CD4-positive, alpha-beta T cell (primary cell): Measurements from ENCODE around the gene IPCEF1. TPM values are rescaled to one million over a fixed set of nuclear protein-coding genes. Genes with fewer than 3 reads are reported as not detected.
"Not testable (repeated sequence)": the region's sequence is repeated elsewhere in the genome, so short reads cannot be mapped to it uniquely, and the experiment has no call there.

ENCODE experiments used
- ATAC-seq: fragments of 200-7000 bp; cut with Tn5 transposase; one replicate; pipeline ENCODE4 v1.10.0; 2022; ENCODE audit warnings: mild to moderate bottlenecking; ENCODE audit not compliant: poor library complexity
- CTCF ChIA-PET: fragments of 350-600 bp; sonication (Branson Sonifier 250); formaldehyde crosslinking; loops from one replicate; lab custom pipeline; 2021; ENCODE audit warnings: antibody characterized with exemption, inconsistent platforms; lab: Charles Lee
- POLR2A ChIA-PET: fragments of 350-600 bp; sonication (Branson Sonifier 250); formaldehyde crosslinking; loops from one replicate; lab custom pipeline; 2021; ENCODE audit warnings: antibody characterized with exemption, inconsistent platforms; lab: Charles Lee
- DNase-seq, 14 experiments: peaks; one replicate each; pipeline ENCODE4 v3.0.0-alpha.2; 2013 to 2020; ENCODE audit warnings: mixed read lengths in 2 of 14
- H3K27ac ChIP-seq, 2 donors: one replicate each; pipeline versions ENCODE4 v1.5.1 to v1.7.0; 2013; ENCODE audit warnings: low read length in 2 of 2, low read depth in 1 of 2, mild to moderate bottlenecking in 1 of 2
- H3K27me3 ChIP-seq, 2 experiments: 1 replicate in 1 of 2; 2 replicates in 1 of 2; pipeline versions ENCODE4 v1.6.1 to v1.7.0; 2013; ENCODE audit warnings: low read length in 2 of 2, control low read depth in 1 of 2, mild to moderate bottlenecking in 1 of 2, moderate library complexity in 1 of 2; ENCODE audit not compliant: insufficient read depth in 2 of 2, control insufficient read depth in 1 of 2
- H3K36me3 ChIP-seq: one replicate; pipeline ENCODE4 v1.6.1; 2013; ENCODE audit warnings: low read length, control low read depth; ENCODE audit not compliant: insufficient read depth
- H3K4me1 ChIP-seq: one replicate; pipeline ENCODE4 v1.6.1; 2013; ENCODE audit warnings: low read length, control low read depth; ENCODE audit not compliant: insufficient read depth
- H3K4me3 ChIP-seq: one replicate; pipeline ENCODE4 v1.5.1; 2013; ENCODE audit warnings: mild to moderate bottlenecking, low read length, moderate library complexity
- H3K9me3 ChIP-seq, 2 experiments: 1 replicate in 1 of 2; 2 replicates in 1 of 2; pipeline versions ENCODE4 v1.6.1 to v1.7.0; 2013; ENCODE audit warnings: low read length in 2 of 2, mild to moderate bottlenecking in 2 of 2, control low read depth in 1 of 2, moderate library complexity in 1 of 2; ENCODE audit not compliant: control insufficient read depth in 1 of 2, insufficient read depth in 1 of 2
- H3K27ac Mint-ChIP-seq: one replicate; pipeline ENCODE4 v1.8.0; 2020; ENCODE audit warnings: mixed read lengths
- H3K27me3 Mint-ChIP-seq: one replicate; pipeline ENCODE4 v1.8.0; 2021; ENCODE audit warnings: mixed read lengths
- H3K36me3 Mint-ChIP-seq: one replicate; pipeline ENCODE4 v1.8.0; 2021; ENCODE audit warnings: low read depth, mixed read lengths
- H3K4me1 Mint-ChIP-seq: one replicate; pipeline ENCODE4 v1.8.0; 2021; ENCODE audit warnings: low read depth, mixed read lengths
- H3K4me3 Mint-ChIP-seq: one replicate; pipeline ENCODE4 v1.8.0; 2020; ENCODE audit warnings: mild to moderate bottlenecking, mixed read lengths
- H3K9me3 Mint-ChIP-seq: one replicate; pipeline ENCODE4 v1.8.0; 2020; ENCODE audit warnings: mixed read lengths
- intact Hi-C, 2 experiments: fragments of 100-400 bp; cut with DNase I in 1 of 2; cut with micrococcal nuclease in 1 of 2; formaldehyde crosslinking; loops; one replicate each; pipeline versions ENCODE4 v1.15.1 to v1.9.0; 2023 to 2025; cut with DNase I, micrococcal nuclease
- total RNA-seq, 174 experiments: library from RNA in 2 of 174; stranded (reverse) in 2 of 174; gene quantifications; one replicate each; pipeline ENCODE4 v1.2.3 and lab custom pipeline; 2021 to 2026
- TF ChIP-seq, protein P1 (sequence below): fragments of 200-600 bp; IDR thresholded peaks from one replicate; pipeline ENCODE4 v1.8.0; 2022; ENCODE audit warnings: antibody characterized with exemption, mild to moderate bottlenecking

IPCEF1 gene
- total RNA-seq, 2 experiments from 2014 or later: 92.4 to 96.8 TPM

- TF ChIP-seq, protein P1, sequence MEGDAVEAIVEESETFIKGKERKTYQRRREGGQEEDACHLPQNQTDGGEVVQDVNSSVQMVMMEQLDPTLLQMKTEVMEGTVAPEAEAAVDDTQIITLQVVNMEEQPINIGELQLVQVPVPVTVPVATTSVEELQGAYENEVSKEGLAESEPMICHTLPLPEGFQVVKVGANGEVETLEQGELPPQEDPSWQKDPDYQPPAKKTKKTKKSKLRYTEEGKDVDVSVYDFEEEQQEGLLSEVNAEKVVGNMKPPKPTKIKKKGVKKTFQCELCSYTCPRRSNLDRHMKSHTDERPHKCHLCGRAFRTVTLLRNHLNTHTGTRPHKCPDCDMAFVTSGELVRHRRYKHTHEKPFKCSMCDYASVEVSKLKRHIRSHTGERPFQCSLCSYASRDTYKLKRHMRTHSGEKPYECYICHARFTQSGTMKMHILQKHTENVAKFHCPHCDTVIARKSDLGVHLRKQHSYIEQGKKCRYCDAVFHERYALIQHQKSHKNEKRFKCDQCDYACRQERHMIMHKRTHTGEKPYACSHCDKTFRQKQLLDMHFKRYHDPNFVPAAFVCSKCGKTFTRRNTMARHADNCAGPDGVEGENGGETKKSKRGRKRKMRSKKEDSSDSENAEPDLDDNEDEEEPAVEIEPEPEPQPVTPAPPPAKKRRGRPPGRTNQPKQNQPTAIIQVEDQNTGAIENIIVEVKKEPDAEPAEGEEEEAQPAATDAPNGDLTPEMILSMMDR: no peak
- H3K4me3 ChIP-seq: peak overlapping the region; percentile 72
- no peak for ATAC-seq
Measured at GRCh38 chr6:154243793-154244750, 112.5 kb downstream of the IPCEF1 start.

DNA sequence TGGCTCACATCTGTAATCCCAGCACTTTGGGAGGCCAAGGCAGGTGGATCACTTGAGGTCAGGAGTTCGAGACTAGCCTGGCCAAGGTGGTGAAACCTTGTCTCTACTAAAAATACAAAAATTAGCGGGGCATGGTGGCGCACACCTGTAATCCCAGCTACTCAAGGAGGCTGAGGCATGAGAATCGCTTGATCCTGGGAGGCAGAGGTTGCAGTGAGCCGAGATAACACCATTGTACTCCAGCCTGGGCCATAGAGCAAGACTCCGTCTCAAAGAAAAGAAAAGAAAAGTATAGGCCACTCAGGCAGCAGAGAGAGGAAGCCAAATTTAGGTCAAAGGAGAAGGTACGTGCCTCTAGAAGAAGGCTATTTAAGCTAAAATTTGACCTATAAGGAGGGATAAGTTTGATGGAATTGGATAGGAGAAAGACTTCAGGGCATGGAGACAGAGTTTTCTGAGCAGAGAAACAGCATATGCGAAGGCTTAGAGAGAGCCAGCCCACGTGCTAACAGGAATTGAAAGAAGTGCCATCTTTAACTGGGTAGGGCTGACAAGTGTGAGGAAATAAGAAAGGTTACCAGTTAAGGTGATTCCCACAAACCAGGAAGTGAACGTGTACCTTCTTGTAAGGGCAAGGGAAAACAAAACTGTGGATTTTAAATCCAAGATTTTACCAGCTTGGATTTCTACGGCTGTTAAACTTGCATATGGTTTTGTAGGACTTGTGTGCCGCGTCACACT lies 113.8 kb downstream of the IPCEF1 start:
- no peaks in the 10 kb centered on the region for H3K9me3 ChIP-seq
- H3K27me3 Mint-ChIP-seq: no peaks in the 10 kb centered on the region
- H3K27ac Mint-ChIP-seq: peak overlapping the region; percentile 93
- peak overlapping the region; percentile 72 for H3K4me3 ChIP-seq
- TF ChIP-seq, protein P1: no peak
- peak overlapping the region; percentile 75 to 88 for H3K27ac ChIP-seq
- ATAC-seq (no peak), DNase-seq (peak in 1 of 14 experiments; percentile 39)
- intact Hi-C loops: no loop called here
- peaks cover 78% of the 10 kb centered on the region for H3K4me1 Mint-ChIP-seq
- H3K9me3 Mint-ChIP-seq: no peaks in the 10 kb centered on the region
- H3K27me3 ChIP-seq: no peaks in the 10 kb centered on the region
- peaks cover 31% of the 10 kb centered on the region for H3K36me3 ChIP-seq
- peak overlapping the region; percentile 95 for H3K4me3 Mint-ChIP-seq
- peaks cover 50% of the 10 kb centered on the region for H3K4me1 ChIP-seq
- POLR2A ChIA-PET: interaction anchor here (1.0 to 3.7 kb wide), 4 partner anchors 13 to 85 kb away, joined by 3 to 13 read pairs (median 4); no protein-coding TSS in a partner anchor
- CTCF ChIA-PET: interaction anchor here (1.8 to 1.9 kb wide), 2 partner anchors 10 to 35 kb away, joined by 5 read pairs; no protein-coding TSS in a partner anchor
- H3K36me3 Mint-ChIP-seq: peaks cover 86% of the 10 kb centered on the region

More at GRCh38 chr6:154243793-154244750, 112.5 kb downstream of the IPCEF1 start:
- H3K36me3 ChIP-seq: peaks cover 31% of the 10 kb centered on the region
- H3K9me3 ChIP-seq: no peaks in the 10 kb centered on the region
- H3K27me3 ChIP-seq: no peaks in the 10 kb centered on the region
- Mint-ChIP-seq H3K4me1 (peaks cover 88% of the 10 kb centered on the region), H3K27ac (peak overlapping the region; percentile 93), H3K9me3 (no peaks in the 10 kb centered on the region), H3K4me3 (peak overlapping the region; percentile 95), H3K36me3 (peaks cover 84% of the 10 kb centered on the region), H3K27me3 (no peaks in the 10 kb centered on the region)
- H3K27ac ChIP-seq: peak overlapping the region; percentile 75 to 88
- intact Hi-C loops: loop anchor here (1.0 to 2.0 kb wide), 2 partner anchors 12 to 13 kb away; no protein-coding TSS in a partner anchor
- ChIA-PET POLR2A (interaction anchor here (0.6 to 2.8 kb wide), 9 partner anchors 11 to 87 kb away, joined by 3 to 13 read pairs (median 4); no protein-coding TSS in a partner anchor), CTCF (interaction anchor here (1.9 to 2.3 kb wide), 2 partner anchors 34 to 87 kb away, joined by 5 to 6 read pairs; no protein-coding TSS in a partner anchor)
- DNase-seq: peak in 2 of 14 experiments; percentile 9 to 31
- H3K4me1 ChIP-seq: peaks cover 46% of the 10 kb centered on the region

GRCh38 chr6:154241581-154241980 lies 115.0 kb downstream of the IPCEF1 start:
- peak overlapping the region; percentile 67 for H3K4me3 Mint-ChIP-seq
- CTCF ChIA-PET: interaction anchor here (1.2 to 1.8 kb wide), 3 partner anchors 9 to 35 kb away, joined by 3 to 5 read pairs (median 3); no protein-coding TSS in a partner anchor
- Histone ChIP-seq H3K4me1 (peaks cover 50% of the 10 kb centered on the region), H3K36me3 (peaks cover 33% of the 10 kb centered on the region), H3K4me3 (no peak overlapping the region), H3K9me3 (no peaks in the 10 kb centered on the region), H3K27me3 (no peaks in the 10 kb centered on the region), H3K27ac (peak overlapping the region; percentile 11 to 33)
- H3K9me3 Mint-ChIP-seq: no peaks in the 10 kb centered on the region
- TF ChIP-seq, protein P1: no peak
- POLR2A ChIA-PET: interaction anchor here (0.7 to 3.7 kb wide), 6 partner anchors 8 to 84 kb away, joined by 3 to 13 read pairs (median 4); no protein-coding TSS in a partner anchor
- peak overlapping the region; percentile 93 for H3K27ac Mint-ChIP-seq
- intact Hi-C loops: no loop called here
- peaks cover 80% of the 10 kb centered on the region for H3K4me1 Mint-ChIP-seq
- ATAC-seq: no peak
- no peak for DNase-seq
- no peaks in the 10 kb centered on the region for H3K27me3 Mint-ChIP-seq
- peaks cover 84% of the 10 kb centered on the region for H3K36me3 Mint-ChIP-seq

DNA sequence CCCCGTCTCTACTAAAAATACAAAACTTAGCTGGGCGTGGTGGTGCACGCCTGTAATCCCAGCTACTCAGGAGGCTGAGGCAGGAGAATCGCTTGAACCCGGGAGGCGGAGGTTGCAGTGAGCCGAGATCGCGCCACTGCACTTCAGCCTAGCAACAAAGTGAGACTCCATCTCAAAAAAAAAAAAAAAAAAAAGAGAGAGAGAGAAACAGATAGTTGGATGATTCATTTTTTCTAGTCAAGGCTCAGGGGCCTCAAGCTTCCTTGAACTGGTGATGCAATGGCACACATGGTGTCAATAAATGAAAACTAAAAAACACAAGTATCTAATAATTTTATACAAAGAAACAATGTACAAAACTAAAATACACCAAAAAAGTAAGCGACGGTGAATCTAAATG lies 115.5 kb downstream of the IPCEF1 start:
- Histone ChIP-seq H3K36me3 (peaks cover 33% of the 10 kb centered on the region), H3K27ac (peak overlapping the region in 1 of 2 donors; percentile 33), H3K4me1 (peaks cover 50% of the 10 kb centered on the region)
- H3K4me3 ChIP-seq, H3K27me3 Mint-ChIP-seq, H3K9me3 ChIP-seq, intact Hi-C loops, H3K27me3 ChIP-seq, H3K9me3 Mint-ChIP-seq: not testable (repeated sequence)
- peak in 4 of 14 experiments; percentile 33 to 52 (median 46) for DNase-seq
- CTCF ChIA-PET: interaction anchor here (1.2 to 1.8 kb wide), 3 partner anchors 8 to 36 kb away, joined by 3 to 5 read pairs (median 3); no protein-coding TSS in a partner anchor
- Mint-ChIP-seq H3K27ac (peak overlapping the region; percentile 93), H3K4me3 (peak overlapping the region; percentile 80), H3K36me3 (peaks cover 82% of the 10 kb centered on the region), H3K4me1 (peaks cover 82% of the 10 kb centered on the region)
- POLR2A ChIA-PET: interaction anchor here (0.6 to 3.7 kb wide), 6 partner anchors 8 to 76 kb away, joined by 3 to 13 read pairs (median 4); no protein-coding TSS in a partner anchor
- ATAC-seq: peak; percentile 32
